ENCODE data around the gene ALB. TPM values are rescaled to one million over a fixed set of nuclear protein-coding genes. Genes with fewer than 3 reads are reported as not detected.

The ALB gene
- total RNA-seq, 1 donor from 2014 or later = 0.09 TPM

- no peaks in the 10 kb centered on the region for H3K79me2 ChIP-seq (ENCODE audit: low read depth)
- no peaks in the 10 kb centered on the region for H3K4me1 ChIP-seq
- no peaks in the 10 kb centered on the region for H3K27me3 ChIP-seq
- H3K27ac ChIP-seq = no peak overlapping the region
- no peak overlapping the region for H3K4me2 ChIP-seq
- H4K20me1 ChIP-seq (ENCODE audit: low read depth) = no peaks in the 10 kb centered on the region
- Mint-ChIP-seq H3K27ac (no peak overlapping the region), H3K36me3 (no peaks in the 10 kb centered on the region), H3K9me3 (no peaks in the 10 kb centered on the region), H3K4me3 (no peak overlapping the region), H3K4me1 (peaks cover 4% of the 10 kb centered on the region), H3K27me3 (ENCODE audit: insufficient read depth, low read depth) (peaks cover 3% of the 10 kb centered on the region)
- TF ChIP-seq CTCF (IDR thresholded peaks at IDR 0.05) = no peak
- TF ChIP-seq EZH2phosphoT487 (IDR thresholded peaks at IDR 0.05) = no peak
- TF ChIP-seq EZH2 (IDR thresholded peaks at IDR 0.05) = no peak
- no peak overlapping the region for H2AFZ ChIP-seq (replicated peaks)
- no peak overlapping the region for H3K4me3 ChIP-seq
- no peak overlapping the region for H3K9ac ChIP-seq
- H3K9me3 ChIP-seq (ENCODE audit: low read depth) = no peaks in the 10 kb centered on the region
- no peaks in the 10 kb centered on the region for H3F3A ChIP-seq (ENCODE audit: low read depth)
- H3K36me3 ChIP-seq = no peaks in the 10 kb centered on the region
- DNase-seq (ENCODE audit: low spot score) = no peak
Observed at GRCh38 chr4:73413294-73413755, 9.2 kb downstream of the ALB start.

- H3F3A ChIP-seq (ENCODE audit: low read depth) = no peaks in the 10 kb centered on the region
Observed at GRCh38 chr4:73414936-73415271, 10.8 kb downstream of the ALB start.

GRCh38 chr4:73415807-73416238 lies 11.7 kb downstream of the ALB start:
- no peak overlapping the region for H3K27ac Mint-ChIP-seq

More at GRCh38 chr4:73414936-73415271, 10.8 kb downstream of the ALB start:
- H2AFZ ChIP-seq (replicated peaks) = no peak overlapping the region
- Mint-ChIP-seq H3K9me3 (no peaks in the 10 kb centered on the region), H3K27me3 (ENCODE audit: insufficient read depth, low read depth) (peaks cover 3% of the 10 kb centered on the region), H3K36me3 (no peaks in the 10 kb centered on the region), H3K4me3 (no peak overlapping the region), H3K27ac (no peak overlapping the region), H3K4me1 (no peaks in the 10 kb centered on the region)
- no peaks in the 10 kb centered on the region for H3K9me3 ChIP-seq (ENCODE audit: low read depth)
- H3K27ac ChIP-seq = no peak overlapping the region
- no peak overlapping the region for H3K4me3 ChIP-seq
- no peak overlapping the region for H3K9ac ChIP-seq
- no peaks in the 10 kb centered on the region for H4K20me1 ChIP-seq (ENCODE audit: low read depth)
- no peaks in the 10 kb centered on the region for H3K27me3 ChIP-seq
- H3K4me1 ChIP-seq = no peaks in the 10 kb centered on the region
- no peaks in the 10 kb centered on the region for H3K79me2 ChIP-seq (ENCODE audit: low read depth)
- no peaks in the 10 kb centered on the region for H3K36me3 ChIP-seq
- no peak for TF ChIP-seq EZH2phosphoT487 (IDR thresholded peaks at IDR 0.05)
- TF ChIP-seq CTCF (IDR thresholded peaks at IDR 0.05) = no peak
- H3K4me2 ChIP-seq = no peak overlapping the region
- DNase-seq (ENCODE audit: low spot score) = no peak

More at GRCh38 chr4:73415807-73416238, 11.7 kb downstream of the ALB start:
- Histone ChIP-seq H3K9ac (no peak overlapping the region), H3K27me3 (no peaks in the 10 kb centered on the region), H3K36me3 (no peaks in the 10 kb centered on the region), H3K27ac (no peak overlapping the region), H3K4me1 (no peaks in the 10 kb centered on the region), H3K9me3 (ENCODE audit: low read depth) (no peaks in the 10 kb centered on the region), H2AFZ (replicated peaks) (no peak overlapping the region), H3F3A (ENCODE audit: low read depth) (no peaks in the 10 kb centered on the region), H3K4me3 (no peak overlapping the region), H3K4me2 (no peak overlapping the region), H3K79me2 (ENCODE audit: low read depth) (no peaks in the 10 kb centered on the region), H4K20me1 (ENCODE audit: low read depth) (no peaks in the 10 kb centered on the region)
- no peak overlapping the region for H3K4me3 Mint-ChIP-seq
- TF ChIP-seq EZH2phosphoT487 (IDR thresholded peaks at IDR 0.05) (no peak), CTCF (IDR thresholded peaks at IDR 0.05) (no peak), EZH2 (IDR thresholded peaks at IDR 0.05) (no peak)
- H3K27me3 Mint-ChIP-seq (ENCODE audit: insufficient read depth, low read depth) = peaks cover 3% of the 10 kb centered on the region
- no peaks in the 10 kb centered on the region for H3K9me3 Mint-ChIP-seq
- no peaks in the 10 kb centered on the region for H3K4me1 Mint-ChIP-seq
- H3K36me3 Mint-ChIP-seq = no peaks in the 10 kb centered on the region
- no peak for DNase-seq (ENCODE audit: low spot score)

All from neural progenitor cell (in vitro differentiated cells).